A673 (cell line): ENCODE data around the gene MINK1. TPM values are rescaled to one million over a fixed set of nuclear protein-coding genes. Genes with fewer than 3 reads are reported as not detected.

Experiments used
- BruUV-seq: library from RNA; stranded (reverse); fragments of 400-500 nt; replicated peaks from 2 replicates; lab custom pipeline; 2021; lab: Mats Ljungman, UMichigan
- CTCF ChIA-PET: fragments of 300-600 bp; sonication (Branson Sonifier 250); formaldehyde crosslinking; loops from one replicate; lab custom pipeline; 2022; ENCODE audit warnings: antibody characterized with exemption; lab: Charles Lee
- POLR2A ChIA-PET: fragments of 300-600 bp; sonication (Branson Sonifier 250); formaldehyde crosslinking; loops from one replicate; lab custom pipeline; 2022; ENCODE audit warnings: antibody characterized with exemption; ENCODE audit not compliant: low non-redundant PET; lab: Charles Lee
- DNase-seq: peaks from one replicate; pipeline ENCODE4 v3.0.0-alpha.2; 2015; ENCODE audit warnings: low spot score
- H3K27ac ChIP-seq: fragments of 200-600 bp; sonication (generic); 2 replicates; pipeline ENCODE4 v1.5.1; 2016; ENCODE audit warnings: mixed run types, low read depth, mild to moderate bottlenecking, mixed read lengths, antibody characterized with exemption, low read length; ENCODE audit not compliant: poor library complexity, severe bottlenecking
- H3K27me3 ChIP-seq: fragments of 200-600 bp; sonication (generic); replicated peaks from 2 replicates; pipeline ENCODE4 v1.6.1; 2017; ENCODE audit warnings: mixed run types, low read depth, mild to moderate bottlenecking, mixed read lengths, antibody characterized with exemption, low read length; ENCODE audit not compliant: insufficient read depth, poor library complexity
- H3K36me3 ChIP-seq: fragments of 200-600 bp; sonication (generic); 2 replicates; pipeline ENCODE4 v1.6.1; 2016; ENCODE audit warnings: mixed run types, mild to moderate bottlenecking, mixed read lengths, antibody characterized with exemption, low read length; ENCODE audit not compliant: insufficient read depth, poor library complexity, severe bottlenecking
- H3K4me1 ChIP-seq: fragments of 200-600 bp; sonication (generic); 2 replicates; pipeline ENCODE4 v1.6.1; 2017; ENCODE audit warnings: mixed run types, mild to moderate bottlenecking, mixed read lengths, antibody characterized with exemption, low read length; ENCODE audit not compliant: insufficient read depth, poor library complexity, severe bottlenecking
- H3K4me3 ChIP-seq: fragments of 200-600 bp; sonication (generic); 2 replicates; pipeline ENCODE4 v1.5.1; 2016; ENCODE audit warnings: low read depth, mixed run types, mild to moderate bottlenecking, mixed read lengths, low read length; ENCODE audit not compliant: poor library complexity, severe bottlenecking
- H3K9me3 ChIP-seq: fragments of 200-600 bp; sonication (generic); 2 replicates; pipeline ENCODE4 v1.6.1; 2016; ENCODE audit warnings: mixed run types, low read depth, mild to moderate bottlenecking, mixed read lengths, antibody characterized with exemption, low read length; ENCODE audit not compliant: poor library complexity, severe bottlenecking
- CTCF ChIP-seq: fragments of 300-800, 200-600 bp; sonication (generic); conservative IDR thresholded peaks from 2 replicates; pipeline ENCODE4 v1.5.1; 2017; ENCODE audit warnings: low read depth, mild to moderate bottlenecking, antibody characterized with exemption, low read length, moderate library complexity, mixed read lengths
- EZH2 ChIP-seq: fragments of 200-600 bp; sonication (generic); IDR thresholded peaks from 2 replicates; pipeline ENCODE4 v1.6.1; 2017; ENCODE audit warnings: borderline replicate concordance, low read depth, mild to moderate bottlenecking, mixed read lengths, antibody characterized with exemption, low read length; ENCODE audit not compliant: poor library complexity, severe bottlenecking
- intact Hi-C: fragments of 100-400 bp; cut with micrococcal nuclease; formaldehyde crosslinking; loops from one replicate; pipeline ENCODE4 v1.10.0; 2022; ENCODE audit not compliant: unreplicated experiment
- total RNA-seq: library from RNA; stranded (reverse); gene quantifications from 2 replicates; pipeline ENCODE4 v1.2.3, GENCODE V29; 2021

MINK1 gene
- total RNA-seq, 1 experiment from 2014 or later, result 67.7 TPM

DNA sequence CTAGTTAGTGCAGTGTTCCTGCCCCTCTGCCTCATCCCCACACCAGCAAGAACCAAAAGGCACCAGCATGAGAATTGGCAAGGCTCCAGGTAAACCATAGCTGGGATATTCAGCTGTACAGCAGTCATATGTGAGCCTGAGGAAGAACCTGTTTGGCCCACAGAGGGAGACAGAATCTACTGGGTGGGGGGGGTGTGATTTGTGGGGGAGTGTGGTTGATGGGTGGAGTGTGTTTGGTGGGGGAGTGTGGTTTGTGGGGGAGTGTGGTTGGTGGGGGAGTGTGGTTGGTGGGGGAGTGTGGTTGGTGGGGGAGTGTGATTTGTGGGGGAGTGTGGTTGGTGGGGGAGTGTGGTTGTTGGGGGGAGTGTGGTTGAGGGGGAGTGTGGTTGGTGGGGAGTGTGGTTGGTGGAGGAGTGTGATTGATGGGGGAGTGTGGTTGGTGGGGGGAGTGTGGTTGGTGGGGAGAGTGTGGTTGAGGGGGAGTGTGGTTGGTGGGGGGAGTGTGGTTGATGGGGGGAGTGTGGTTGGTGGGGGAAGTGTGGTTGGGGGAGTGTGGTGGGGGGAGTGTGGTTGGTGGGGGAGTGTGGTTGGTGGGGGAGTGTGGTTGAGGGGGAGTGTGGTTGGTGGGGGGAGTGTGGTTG is 19.5 kb downstream of the MINK1 start:
- H3K27ac ChIP-seq, result no peak overlapping the region
- DNase-seq, result peak; percentile 63
- ChIA-PET POLR2A (interaction anchor here (0.7 kb wide), 1 partner anchor 66 kb away, joined by 6 read pairs; no protein-coding TSS in a partner anchor), CTCF (interaction anchor here (0.6 kb wide), 1 partner anchor 34 kb away, joined by 4 read pairs; no protein-coding TSS in a partner anchor)
- no peaks in the 10 kb centered on the region for H3K27me3 ChIP-seq
- no peaks in the 10 kb centered on the region for H3K9me3 ChIP-seq
- intact Hi-C loops, result no loop called here
- no TSS peak for BruUV-seq
- no peak overlapping the region for H3K4me3 ChIP-seq
- no peaks in the 10 kb centered on the region for H3K36me3 ChIP-seq
- TF ChIP-seq EZH2, result no peak
- no peak for TF ChIP-seq CTCF
- peaks cover 8% of the 10 kb centered on the region for H3K4me1 ChIP-seq

GRCh38 chr17:4853208-4853671 is 20.1 kb downstream of the MINK1 start:
- Histone ChIP-seq H3K36me3 (no peaks in the 10 kb centered on the region), H3K4me3 (no peak overlapping the region), H3K27me3 (no peaks in the 10 kb centered on the region), H3K9me3 (no peaks in the 10 kb centered on the region), H3K4me1 (peaks cover 13% of the 10 kb centered on the region), H3K27ac (peak overlapping the region; percentile 19)
- intact Hi-C loops, result no loop called here
- no TSS peak for BruUV-seq
- CTCF ChIA-PET, result no interaction called here
- POLR2A ChIA-PET, result no interaction called here
- TF ChIP-seq EZH2 (no peak), CTCF (no peak)
- no peak for DNase-seq

DNA sequence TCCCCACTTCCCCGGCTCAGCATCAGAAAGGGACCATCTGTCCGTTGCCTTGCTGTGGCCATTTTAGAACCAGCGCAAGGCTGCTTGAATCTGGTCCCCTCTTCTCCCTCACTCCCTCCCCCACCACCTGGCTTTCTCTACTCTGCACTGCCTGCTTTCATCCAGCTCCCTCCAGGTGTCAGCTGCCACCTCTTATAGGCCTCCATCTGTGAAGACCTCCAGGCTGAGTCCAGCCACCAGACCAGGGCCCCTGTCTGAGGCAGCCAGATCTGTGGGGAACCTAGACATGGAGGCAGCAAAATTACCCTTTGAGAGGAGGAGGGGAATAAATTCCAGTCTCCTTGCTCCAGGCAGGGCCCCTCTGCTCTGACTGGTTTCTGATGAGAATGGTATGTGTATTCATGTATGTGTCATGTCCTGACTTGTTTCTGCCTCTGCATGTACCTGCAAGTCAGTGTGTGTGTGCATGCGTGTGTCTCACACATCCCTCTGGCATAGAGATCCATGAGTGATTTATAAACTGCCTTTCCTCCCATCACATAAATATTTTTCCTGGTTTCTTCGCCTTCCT is 21.1 kb downstream of the MINK1 start:
- H3K4me1 ChIP-seq, result peaks cover 18% of the 10 kb centered on the region
- no peak overlapping the region for H3K4me3 ChIP-seq
- DNase-seq, result no peak
- CTCF ChIA-PET, result no interaction called here
- no peaks in the 10 kb centered on the region for H3K27me3 ChIP-seq
- no peaks in the 10 kb centered on the region for H3K36me3 ChIP-seq
- no peaks in the 10 kb centered on the region for H3K9me3 ChIP-seq
- TF ChIP-seq EZH2 (no peak), CTCF (no peak)
- POLR2A ChIA-PET, result no interaction called here
- BruUV-seq, result no TSS peak
- peak overlapping the region; percentile 19 for H3K27ac ChIP-seq
- intact Hi-C loops, result no loop called here
